HG03135 (cell line): ENCODE results near the gene DAZL.
"Not testable (repeated sequence)": the region's sequence is repeated elsewhere in the genome, so short reads cannot be mapped to it uniquely, and the experiment has no call there.

ENCODE experiments used
- ATAC-seq: cut with Tn5 transposase; IDR thresholded peaks from one replicate; pipeline ENCODE4 v1.9.1; 2021; ENCODE audit warnings: mild to moderate bottlenecking, moderate library complexity; ENCODE audit not compliant: unreplicated experiment

The DAZL gene

GRCh38 chr3:16604887-16605602, at the start of gene DAZL:
Gene DAZL (minus strand): TSS chr3:16605423. CDS start chr3:16605205, 218 bp downstream.
- no peak for ATAC-seq

GRCh38 chr3:16654976-16655375, 49.8 kb upstream of the DAZL start:
- ATAC-seq: no peak

- ATAC-seq: no peak
Measured at GRCh38 chr3:16653712-16654111, 48.5 kb upstream of the DAZL start.

GRCh38 chr3:16647668-16648067, 42.4 kb upstream of the DAZL start:
- no peak for ATAC-seq

GRCh38 chr3:16639806-16640205, 34.6 kb upstream of the DAZL start:
- no peak for ATAC-seq

DNA sequence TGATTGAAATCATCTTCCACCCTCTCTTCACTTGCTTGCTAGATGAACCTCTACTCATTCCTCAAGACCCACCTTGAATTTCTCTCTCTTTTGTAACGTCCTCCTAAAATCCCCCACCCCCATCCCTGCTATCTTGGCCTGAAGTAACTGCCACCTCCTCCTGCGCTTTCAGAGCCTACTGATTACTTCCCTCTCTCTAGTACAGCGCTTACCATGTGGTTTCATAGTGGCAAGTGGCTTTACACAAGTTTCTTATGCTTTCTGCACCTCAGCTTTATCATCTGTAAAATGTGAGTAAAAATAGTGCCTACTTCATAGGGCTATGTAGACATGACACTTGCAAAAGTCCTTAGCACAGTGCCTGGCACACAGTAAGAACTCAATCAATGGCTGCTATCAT, 28.7 kb upstream of the DAZL start:
- ATAC-seq: no peak

- no peak for ATAC-seq
Measured at GRCh38 chr3:16632395-16632794, 27.2 kb upstream of the DAZL start.

DNA sequence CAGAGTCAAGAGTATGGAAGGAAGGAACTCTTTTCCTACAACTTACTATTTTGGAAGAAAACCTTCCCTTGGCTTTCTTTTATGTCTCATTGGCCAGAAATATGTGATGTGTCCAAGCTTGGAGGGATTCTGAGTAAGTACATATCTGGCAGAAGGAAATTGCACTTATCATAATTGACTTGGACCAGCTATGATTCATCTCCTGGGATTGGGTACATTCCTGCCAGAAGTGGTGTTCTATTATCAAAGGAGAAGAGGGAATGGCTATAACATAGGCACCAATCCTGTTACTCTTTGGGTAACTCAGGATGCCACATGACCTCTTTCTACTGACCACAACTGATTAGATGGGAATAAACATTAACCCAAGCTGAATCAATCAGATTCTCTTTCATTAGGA, 13.5 kb upstream of the DAZL start:
- ATAC-seq: no peak

- not testable (repeated sequence) for ATAC-seq
Measured at GRCh38 chr3:16617155-16617554, 11.9 kb upstream of the DAZL start.

GRCh38 chr3:16616083-16616482, 10.9 kb upstream of the DAZL start:
- no peak for ATAC-seq

DNA sequence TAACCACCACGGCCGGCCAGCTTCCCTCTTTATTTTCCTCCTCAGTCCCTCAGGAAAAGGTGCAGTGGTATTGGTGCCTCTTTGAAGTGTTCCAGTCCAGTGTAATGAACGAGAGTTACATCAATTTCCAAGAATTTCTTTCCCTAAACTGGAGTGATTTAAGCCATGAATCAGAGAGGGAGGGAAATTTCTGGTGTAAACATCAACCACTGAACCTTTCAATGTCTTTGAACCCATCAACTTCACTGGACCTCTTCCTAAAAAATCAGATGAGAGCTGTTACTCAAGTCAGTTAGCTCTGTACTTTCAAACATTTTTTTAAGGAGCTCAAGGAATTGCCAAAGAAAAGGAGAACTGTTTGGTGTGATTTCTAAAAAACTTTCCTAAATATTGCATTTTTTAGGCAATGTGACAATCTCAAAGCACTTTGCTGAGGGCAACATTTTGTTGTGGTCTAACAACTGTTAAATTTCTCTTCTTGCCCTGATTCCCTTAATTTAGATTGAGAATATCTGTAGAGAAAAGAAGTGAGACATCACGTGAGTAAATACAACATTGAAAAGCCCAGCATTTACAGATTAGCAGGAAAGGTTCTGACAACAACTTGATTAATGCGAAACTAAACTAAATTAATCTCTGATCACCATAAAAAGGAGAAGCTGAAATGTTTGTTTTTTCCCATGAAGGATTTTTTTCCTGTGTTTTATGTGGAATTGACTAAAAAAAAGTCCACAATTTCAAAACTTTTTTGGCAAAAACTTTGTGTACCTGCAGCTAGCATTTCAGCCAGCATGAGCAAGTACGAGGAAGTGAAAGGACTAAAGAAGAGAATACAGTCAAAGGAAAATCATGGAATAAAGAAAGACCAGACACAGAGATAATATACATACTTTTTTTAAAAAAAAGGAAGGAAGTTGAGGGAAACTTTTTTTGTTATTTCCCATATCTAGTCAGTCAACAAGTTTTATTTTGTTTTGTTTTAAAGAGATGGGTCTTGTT, 9.1 kb upstream of the DAZL start:
- no peak for ATAC-seq

- no peak for ATAC-seq
Measured at GRCh38 chr3:16609927-16610580, 4.8 kb upstream of the DAZL start.

GRCh38 chr3:16608816-16609215, 3.6 kb upstream of the DAZL start:
- no peak for ATAC-seq

DNA sequence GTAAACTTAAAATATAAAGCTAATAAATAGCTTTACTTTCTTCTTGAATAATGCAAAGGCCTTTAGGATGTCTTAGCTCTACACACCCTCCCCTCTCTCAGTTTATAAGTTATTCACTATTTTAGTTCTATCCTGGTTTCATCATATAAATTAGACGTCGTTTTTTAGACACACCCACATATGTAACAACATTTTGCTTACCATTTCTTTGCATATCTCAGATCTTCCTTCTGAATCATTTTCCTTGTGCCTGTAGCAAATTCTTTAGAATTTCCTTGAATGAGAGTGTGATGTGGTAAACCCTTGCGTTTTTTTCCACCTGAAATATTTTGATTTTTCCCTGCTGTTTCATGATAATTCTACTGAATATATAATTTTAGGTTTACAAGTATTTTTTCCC, 2.5 kb upstream of the DAZL start:
- ATAC-seq: no peak

GRCh38 chr3:16606398-16606797, 1.2 kb upstream of the DAZL start:
- no peak for ATAC-seq

DNA sequence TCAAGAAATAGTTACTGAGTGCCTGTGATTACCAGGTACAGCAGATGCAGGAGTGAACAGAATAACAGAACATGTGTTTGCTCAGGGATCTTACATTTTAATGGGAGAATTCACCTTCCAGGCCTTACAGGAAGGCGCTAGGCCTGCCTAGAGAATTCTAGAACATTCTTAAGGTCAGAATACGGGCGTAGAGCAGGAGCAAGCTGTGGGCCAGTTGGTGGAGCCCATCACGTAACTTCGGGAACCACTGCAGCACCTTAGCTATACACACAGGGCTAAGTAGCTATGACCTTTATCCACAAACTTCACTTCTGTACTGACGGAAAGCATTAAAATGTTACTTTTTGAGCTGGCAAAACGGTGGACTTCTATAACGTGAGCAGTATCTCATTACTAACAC, 743 bp upstream of the DAZL start:
- ATAC-seq: no peak

GRCh38 chr3:16604433-16604832, 790 bp downstream of the DAZL start:
- no peak for ATAC-seq

GRCh38 chr3:16601537-16602005, 3.7 kb downstream of the DAZL start:
- no peak for ATAC-seq

- ATAC-seq: no peak
Measured at GRCh38 chr3:16600780-16601536, 4.3 kb downstream of the DAZL start.

GRCh38 chr3:16599694-16600093, 5.5 kb downstream of the DAZL start:
- no peak for ATAC-seq
